OCI-LY3 (cell line): ENCODE measurements around the gene NSUN3.

Experiments
- CTCF ChIP-seq: fragments of 200-600, 300-600 bp; sonication (generic); IDR thresholded peaks from 2 replicates; pipeline ENCODE4 v1.5.1; 2014; ENCODE audit warnings: antibody characterized with exemption, low read length, low read depth
- EZH2phosphoT487 ChIP-seq: fragments of 200-600 bp; shearing (Covaris generic); IDR thresholded peaks from 2 replicates; pipeline ENCODE4 v1.6.1; 2018; ENCODE audit warnings: antibody characterized with exemption, mixed run types, low read depth

- no peak for TF ChIP-seq CTCF
- TF ChIP-seq EZH2phosphoT487 = no peak
Measured at GRCh38 chr3:94092086-94092485, 29.2 kb downstream of the NSUN3 start.
